PC-9 (cell line): ENCODE results near the gene PAH. TPM values are rescaled to one million over a fixed set of nuclear protein-coding genes. Genes with fewer than 3 reads are reported as not detected.

Source experiments
- BruUV-seq: library from RNA; stranded (reverse); fragments of 400-500 nt; replicated peaks from 2 replicates; lab custom pipeline; 2021; lab: Mats Ljungman, UMichigan
- CTCF ChIA-PET: fragments of 300-600 bp; sonication (Branson Sonifier 250); formaldehyde crosslinking; loops from one replicate; lab custom pipeline; 2022; ENCODE audit warnings: antibody characterized with exemption; lab: Charles Lee
- POLR2A ChIA-PET: fragments of 300-600 bp; sonication (Branson Sonifier 250); formaldehyde crosslinking; loops from one replicate; lab custom pipeline; 2022; ENCODE audit warnings: antibody characterized with exemption; ENCODE audit not compliant: unreplicated experiment; lab: Charles Lee
- DNase-seq, 2 experiments: peaks; one replicate each; pipeline versions ENCODE4 v3.0.0 to v3.0.0-alpha.2; 2015 to 2022; ENCODE audit warnings: mixed read lengths in 1 of 2
- H2AFZ ChIP-seq: fragments of 200-600 bp; sonication (generic); 2 replicates; pipeline ENCODE4 v1.8.1; 2017; ENCODE audit warnings: antibody characterized with exemption
- H3F3A ChIP-seq: fragments of 200-600 bp; sonication (generic); 2 replicates; pipeline ENCODE4 v1.8.1; 2017; ENCODE audit warnings: antibody characterized with exemption, mild to moderate bottlenecking, low read depth; ENCODE audit not compliant: insufficient read depth
- H3K27ac ChIP-seq: fragments of 200-600 bp; sonication (generic); 2 replicates; pipeline ENCODE4 v1.6.1; 2016; ENCODE audit warnings: mixed run types
- H3K27me3 ChIP-seq: fragments of 200-600 bp; sonication (generic); 2 replicates; pipeline ENCODE4 v1.6.1; 2016; ENCODE audit warnings: low read depth, mixed run types; ENCODE audit not compliant: insufficient read depth
- H3K36me3 ChIP-seq: fragments of 200-600 bp; sonication (generic); 2 replicates; pipeline ENCODE4 v1.6.1; 2016; ENCODE audit warnings: low read depth, mixed run types
- H3K4me1 ChIP-seq: fragments of 200-600 bp; sonication (generic); replicated peaks from 2 replicates; pipeline ENCODE4 v1.6.1; 2016; ENCODE audit warnings: mixed run types; ENCODE audit not compliant: insufficient read depth
- H3K4me2 ChIP-seq: fragments of 200-600 bp; sonication (generic); 2 replicates; pipeline ENCODE4 v1.6.1; 2017; ENCODE audit warnings: mixed run types
- H3K4me3 ChIP-seq: fragments of 200-600 bp; sonication (generic); 2 replicates; pipeline ENCODE4 v1.6.1; 2016; ENCODE audit warnings: mixed run types
- H3K79me2 ChIP-seq: fragments of 200-600 bp; sonication (generic); 2 replicates; pipeline ENCODE4 v1.6.1; 2017; ENCODE audit warnings: low read depth, mixed run types
- H3K9me2 ChIP-seq: fragments of 200-600 bp; sonication (generic); 2 replicates; pipeline ENCODE4 v1.8.1; 2017; ENCODE audit warnings: mild to moderate bottlenecking; ENCODE audit not compliant: insufficient read depth
- H3K9me3 ChIP-seq: fragments of 200-600 bp; sonication (generic); 2 replicates; pipeline ENCODE4 v1.8.1; 2016; ENCODE audit warnings: low read depth; ENCODE audit not compliant: insufficient read depth
- H4K20me1 ChIP-seq: fragments of 200-600 bp; sonication (generic); 2 replicates; pipeline ENCODE4 v1.8.1; 2017; ENCODE audit not compliant: insufficient read depth
- CTCF ChIP-seq: fragments of 200-600 bp; sonication (generic); conservative IDR thresholded peaks from 2 replicates; pipeline ENCODE4 v1.6.1; 2017; ENCODE audit warnings: mixed run types, antibody characterized with exemption, mild to moderate bottlenecking, moderate library complexity
- EZH2 ChIP-seq: fragments of 200-600 bp; sonication (generic); IDR thresholded peaks from 2 replicates; pipeline ENCODE4 v1.8.0; 2017; ENCODE audit warnings: antibody characterized with exemption, low read depth
- intact Hi-C: fragments of 100-400 bp; cut with micrococcal nuclease; formaldehyde crosslinking; loops from one replicate; pipeline ENCODE4 v1.10.0; 2022; ENCODE audit not compliant: unreplicated experiment
- total RNA-seq: library from RNA; stranded (reverse); gene quantifications from 2 replicates; pipeline ENCODE4 v1.2.3, GENCODE V29; 2021

Gene PAH
- total RNA-seq, 1 experiment from 2014 or later, result not detected

- Histone ChIP-seq H3K9me3 (no peaks in the 10 kb centered on the region), H3K27me3 (peaks cover 58% of the 10 kb centered on the region), H3K27ac (no peak overlapping the region), H3K36me3 (no peaks in the 10 kb centered on the region), H3F3A (no peaks in the 10 kb centered on the region), H3K9me2 (no peaks in the 10 kb centered on the region), H2AFZ (no peak overlapping the region), H3K4me1 (no peaks in the 10 kb centered on the region), H3K4me3 (no peak overlapping the region), H3K79me2 (no peaks in the 10 kb centered on the region), H4K20me1 (no peaks in the 10 kb centered on the region), H3K4me2 (no peak overlapping the region)
- intact Hi-C loops, result no loop called here
- no TSS peak for BruUV-seq
- POLR2A ChIA-PET, result no interaction called here
- CTCF ChIA-PET, result no interaction called here
- TF ChIP-seq EZH2 (no peak), CTCF (no peak)
- DNase-seq, result no peak
Observed at GRCh38 chr12:102962532-102962931, 45.5 kb upstream of the PAH start.

GRCh38 chr12:102961466-102961855, 44.4 kb upstream of the PAH start:
- ChIA-PET POLR2A (no interaction called here), CTCF (no interaction called here)
- intact Hi-C loops, result no loop called here
- DNase-seq, result no peak
- Histone ChIP-seq H3K4me1 (no peaks in the 10 kb centered on the region), H3K36me3 (no peaks in the 10 kb centered on the region), H3K9me3 (no peaks in the 10 kb centered on the region), H3K27ac (no peak overlapping the region), H2AFZ (no peak overlapping the region), H4K20me1 (no peaks in the 10 kb centered on the region), H3K9me2 (no peaks in the 10 kb centered on the region), H3K79me2 (no peaks in the 10 kb centered on the region), H3K27me3 (peaks cover 49% of the 10 kb centered on the region), H3F3A (no peaks in the 10 kb centered on the region), H3K4me3 (no peak overlapping the region), H3K4me2 (no peak overlapping the region)
- no TSS peak for BruUV-seq
- TF ChIP-seq CTCF (no peak), EZH2 (no peak)

GRCh38 chr12:102960766-102961465, 43.9 kb upstream of the PAH start:
- Histone ChIP-seq H3K9me3 (no peaks in the 10 kb centered on the region), H3K27ac (no peak overlapping the region), H3K9me2 (no peaks in the 10 kb centered on the region), H3K4me2 (no peak overlapping the region), H3K4me3 (no peak overlapping the region), H2AFZ (no peak overlapping the region), H3K36me3 (no peaks in the 10 kb centered on the region), H4K20me1 (no peaks in the 10 kb centered on the region), H3K27me3 (peaks cover 48% of the 10 kb centered on the region), H3F3A (no peaks in the 10 kb centered on the region), H3K4me1 (no peaks in the 10 kb centered on the region), H3K79me2 (no peaks in the 10 kb centered on the region)
- BruUV-seq, result no TSS peak
- no peak for DNase-seq
- TF ChIP-seq CTCF, result no peak
- TF ChIP-seq EZH2, result no peak
- ChIA-PET POLR2A (no interaction called here), CTCF (no interaction called here)
- intact Hi-C loops, result no loop called here
